CD4-positive, alpha-beta T cell treated with Interferon alpha-2 for 1 hour (primary cell): ENCODE results near the gene TRIM46.
"Not testable (repeated sequence)": the region's sequence is repeated elsewhere in the genome, so short reads cannot be mapped to it uniquely, and the experiment has no call there.

ENCODE experiments used
- DNase-seq, 2 donors: peaks; one replicate each; pipeline ENCODE4 v3.0.0-alpha.2; 2020 to 2022

The TRIM46 gene

GRCh38 chr1:155186794-155187455 lies 13.3 kb downstream of the TRIM46 start:
- DNase-seq, result no peak

DNA sequence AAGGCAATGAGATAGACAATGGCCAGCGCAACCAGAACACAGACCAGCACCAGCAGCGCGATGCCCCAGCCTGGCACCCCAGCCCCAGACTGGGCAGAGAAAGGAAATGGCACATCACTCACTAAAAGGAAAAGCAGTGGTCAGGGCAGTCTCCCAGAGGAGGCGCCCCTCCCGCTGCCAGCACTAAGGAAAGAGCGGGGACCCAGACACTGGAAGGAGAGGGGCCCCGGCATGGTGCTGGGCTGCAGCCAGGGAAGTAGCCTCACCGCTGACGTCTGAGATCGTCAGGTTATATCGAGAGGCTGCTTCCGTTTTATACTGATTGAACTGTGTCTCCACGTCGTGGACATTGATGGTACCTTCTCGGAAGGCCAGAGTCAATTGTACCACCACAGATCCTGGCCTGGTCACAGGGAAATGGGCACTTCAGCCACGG lies 13.8 kb downstream of the TRIM46 start:
- no peak for DNase-seq

DNA sequence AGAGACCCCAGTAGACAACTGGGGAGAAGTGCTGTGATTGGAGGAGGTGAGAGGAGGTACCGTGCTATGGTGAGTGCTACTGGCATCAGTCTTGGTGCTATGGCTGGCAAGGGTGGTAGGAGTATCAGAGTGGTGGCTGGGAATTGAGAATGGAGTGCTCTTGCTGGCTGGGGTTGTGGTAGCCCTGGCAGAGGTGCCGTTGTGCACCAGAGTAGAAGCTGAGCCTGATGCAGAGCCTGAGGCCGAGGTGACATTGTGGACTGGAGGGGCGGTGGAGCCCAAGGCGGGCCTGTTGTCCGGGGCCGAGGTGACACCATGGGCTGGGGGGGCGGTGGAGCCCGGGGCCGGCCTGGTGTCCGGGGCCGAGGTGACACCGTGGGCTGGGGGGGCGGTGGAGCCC lies 14.6 kb downstream of the TRIM46 start:
- DNase-seq, result no peak

GRCh38 chr1:155189926-155190325 lies 16.3 kb downstream of the TRIM46 start:
- DNase-seq, result not testable (repeated sequence)

DNA sequence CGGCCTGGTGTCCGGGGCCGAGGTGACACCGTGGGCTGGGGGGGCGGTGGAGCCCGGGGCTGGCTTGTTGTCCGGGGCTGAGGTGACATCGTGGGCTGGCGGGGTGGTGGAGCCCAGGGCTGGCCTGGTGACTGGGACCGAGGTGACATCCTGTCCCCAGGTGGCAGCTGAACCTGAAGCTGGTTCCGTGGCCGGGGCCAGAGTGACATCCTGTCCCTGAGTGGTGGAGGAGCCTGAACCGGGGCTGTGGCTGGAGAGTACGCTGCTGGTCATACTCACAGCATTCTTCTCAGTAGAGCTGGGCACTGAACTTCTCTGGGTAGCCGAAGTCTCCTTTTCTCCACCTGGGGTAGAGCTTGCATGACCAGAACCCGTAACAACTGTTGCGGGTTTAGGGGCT lies 18.3 kb downstream of the TRIM46 start:
- no peak for DNase-seq

DNA sequence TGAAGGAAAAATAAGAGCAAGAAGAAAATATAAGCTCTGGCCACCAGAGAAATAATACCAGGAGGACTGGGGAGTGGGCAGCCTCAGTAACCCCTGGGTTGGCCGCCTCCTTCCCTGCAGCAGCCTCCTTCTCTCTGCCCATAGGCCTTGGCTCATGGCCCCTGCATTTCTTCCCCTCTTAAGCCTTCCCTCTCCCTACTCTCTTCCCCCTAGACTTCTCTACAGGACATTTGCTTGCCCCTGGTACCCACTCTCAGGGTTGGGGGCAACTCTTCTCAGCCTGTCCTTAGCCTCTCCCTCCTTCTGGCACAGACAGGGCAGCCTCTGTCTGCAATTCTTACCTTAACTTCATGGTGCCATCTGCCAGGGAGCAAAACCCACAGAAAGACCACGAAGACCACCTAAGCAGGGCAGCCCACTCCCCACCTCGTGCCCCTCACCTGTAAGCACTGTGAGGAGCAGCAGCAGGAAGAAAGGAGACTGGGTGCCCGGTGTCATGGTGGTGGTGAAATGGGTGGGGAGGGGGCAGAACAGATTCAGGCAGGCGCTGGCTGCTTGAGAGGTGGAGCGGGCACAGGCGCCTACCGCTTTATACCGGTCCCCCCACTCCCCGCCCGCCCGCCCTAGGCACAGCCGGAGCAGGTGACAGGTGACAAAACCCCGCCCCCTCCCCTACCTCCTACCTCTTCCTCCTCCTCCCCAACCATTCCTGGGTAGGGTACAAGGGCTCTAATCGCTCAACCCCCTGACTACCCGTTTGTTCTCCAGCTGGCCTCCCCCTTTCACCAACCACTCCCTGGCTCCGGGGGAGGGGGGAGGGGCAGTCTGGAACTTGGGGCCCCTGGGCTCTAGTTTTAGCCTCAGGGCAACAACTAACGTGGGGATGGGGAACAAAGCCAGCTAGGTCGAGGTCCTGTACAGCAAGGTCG lies 19.0 kb downstream of the TRIM46 start:
- DNase-seq, result peak; percentile 59 to 74

GRCh38 chr1:155193275-155193990 lies 19.8 kb downstream of the TRIM46 start:
- peak; percentile 84 to 88 for DNase-seq

DNA sequence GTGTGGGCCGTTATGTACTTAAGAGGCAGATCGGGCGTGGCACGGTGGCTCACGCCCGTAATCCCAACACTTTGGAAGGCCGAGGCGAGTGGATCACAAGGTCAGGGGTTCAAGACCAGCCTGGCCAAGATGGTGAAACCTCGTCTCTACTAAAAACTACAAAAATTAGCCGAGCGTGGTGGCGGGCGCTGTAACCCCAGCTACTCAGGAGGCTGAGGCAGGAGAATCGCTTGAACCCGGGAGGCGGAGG lies 20.3 kb downstream of the TRIM46 start:
- not testable (repeated sequence) for DNase-seq

DNA sequence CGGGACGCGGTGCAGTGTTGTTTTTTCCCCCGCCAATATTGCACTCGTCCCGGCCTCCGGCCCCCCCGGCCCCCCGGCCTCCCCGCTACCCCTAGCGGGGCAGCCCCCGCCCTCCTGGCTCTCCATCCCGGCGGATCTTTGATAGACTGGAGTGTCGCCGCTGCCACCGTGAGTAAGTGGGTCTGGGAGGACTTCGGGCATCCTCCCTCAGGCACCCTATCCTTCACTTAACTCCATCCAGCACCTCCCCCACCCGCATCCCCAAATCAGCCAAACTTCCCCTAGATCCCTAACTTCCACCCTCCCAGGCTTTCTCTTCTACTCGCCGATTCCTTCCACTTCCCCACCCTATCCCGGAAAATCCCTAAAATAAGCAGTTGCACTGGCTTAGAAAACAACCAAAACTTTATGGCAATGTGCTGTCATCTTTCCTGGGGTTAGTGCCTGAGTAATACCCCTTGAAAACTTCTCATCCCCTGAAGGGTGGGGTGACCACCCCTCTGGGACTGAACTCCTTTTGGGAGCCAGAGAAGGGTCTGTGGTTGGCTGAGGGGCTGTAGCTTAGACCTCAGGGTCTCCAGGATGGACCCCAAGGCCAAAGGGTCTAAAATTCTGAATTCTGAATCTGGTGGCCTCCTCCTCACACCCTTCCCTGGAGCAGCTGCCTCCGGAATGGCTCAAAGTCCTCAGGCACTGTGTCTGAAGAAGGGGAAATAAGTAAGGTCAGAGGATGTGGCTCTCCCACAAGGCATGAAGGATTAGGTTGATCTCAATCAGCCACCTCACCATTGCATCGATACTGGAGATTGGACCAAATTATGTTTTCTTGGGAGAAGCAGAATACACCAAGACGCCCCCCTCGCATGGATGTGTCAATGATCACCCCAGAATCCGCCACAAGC lies 21.8 kb downstream of the TRIM46 start:
- no peak for DNase-seq

GRCh38 chr1:155196103-155196892 lies 22.6 kb downstream of the TRIM46 start:
- DNase-seq, result no peak

GRCh38 chr1:155196893-155197638 lies 23.4 kb downstream of the TRIM46 start:
- DNase-seq, result no peak

DNA sequence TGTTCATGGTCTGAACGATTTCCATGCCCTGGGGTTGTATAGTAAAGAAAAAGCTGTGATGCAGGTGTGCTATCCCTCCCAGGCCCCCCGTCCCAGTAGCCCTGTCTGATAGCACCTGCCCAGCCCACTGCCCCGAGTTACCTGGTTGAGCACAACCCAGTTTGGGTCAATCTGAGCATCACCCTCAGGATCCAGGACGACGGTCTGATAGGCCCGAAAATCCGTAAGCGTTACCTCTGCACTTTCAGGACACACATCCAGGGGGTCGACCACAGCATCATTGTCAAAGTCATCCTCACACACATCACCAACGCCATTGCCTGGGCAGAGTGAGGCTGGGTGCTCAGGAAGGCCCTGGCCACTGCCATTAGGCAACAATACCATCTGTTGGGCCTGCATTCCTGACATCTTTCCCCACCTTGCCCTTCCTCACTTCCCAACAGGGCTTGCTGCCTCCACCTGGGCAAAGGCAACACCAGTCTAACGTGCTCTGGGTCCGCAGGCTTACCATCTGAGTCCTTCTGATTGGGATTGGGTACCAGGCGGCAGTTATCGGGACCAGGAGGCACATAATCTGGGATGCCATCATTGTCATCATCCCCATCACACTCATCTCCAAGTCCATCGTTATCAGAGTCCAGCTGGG lies 24.4 kb downstream of the TRIM46 start:
- no peak for DNase-seq

GRCh38 chr1:155198547-155198906 lies 24.9 kb downstream of the TRIM46 start:
- DNase-seq, result no peak

DNA sequence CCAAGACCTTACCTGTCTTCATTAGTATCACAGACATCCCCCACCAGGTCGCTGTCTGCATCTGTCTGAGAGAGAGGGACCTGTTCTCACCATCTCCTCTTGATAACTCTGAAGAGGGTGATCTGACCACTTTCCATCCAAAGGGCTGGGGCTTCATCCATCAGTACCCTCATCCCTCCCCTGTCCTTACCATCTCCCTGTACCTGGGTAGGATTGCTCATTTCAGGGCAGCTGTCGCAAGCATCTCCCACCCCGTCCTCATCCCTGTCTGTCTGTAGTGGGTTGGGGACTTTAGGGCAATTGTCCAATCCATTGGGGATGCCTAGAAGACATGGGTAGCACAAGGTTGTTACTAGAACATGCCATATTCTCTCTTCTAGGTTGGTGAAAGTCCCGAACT lies 26.1 kb downstream of the TRIM46 start:
- DNase-seq, result no peak

DNA sequence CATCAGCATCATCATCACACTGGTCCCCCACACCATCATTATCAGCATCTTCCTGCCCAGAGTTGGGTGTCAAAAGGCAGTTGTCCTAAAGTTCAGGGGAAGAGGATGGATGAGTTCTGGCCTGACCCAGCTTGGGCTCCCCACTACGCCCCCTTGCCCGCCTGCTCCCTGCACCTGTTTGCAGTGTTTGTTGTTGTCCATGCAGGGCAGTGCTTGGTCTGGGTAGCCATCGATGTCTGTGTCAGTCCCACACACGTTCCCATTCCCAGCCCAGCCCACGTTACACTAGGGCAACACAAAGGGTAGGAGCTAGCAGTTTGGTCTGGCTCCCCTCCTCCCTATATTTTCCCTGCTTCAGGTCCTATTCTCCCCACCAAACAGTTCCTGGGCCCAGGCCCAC lies 27.3 kb downstream of the TRIM46 start:
- no peak for DNase-seq

DNA sequence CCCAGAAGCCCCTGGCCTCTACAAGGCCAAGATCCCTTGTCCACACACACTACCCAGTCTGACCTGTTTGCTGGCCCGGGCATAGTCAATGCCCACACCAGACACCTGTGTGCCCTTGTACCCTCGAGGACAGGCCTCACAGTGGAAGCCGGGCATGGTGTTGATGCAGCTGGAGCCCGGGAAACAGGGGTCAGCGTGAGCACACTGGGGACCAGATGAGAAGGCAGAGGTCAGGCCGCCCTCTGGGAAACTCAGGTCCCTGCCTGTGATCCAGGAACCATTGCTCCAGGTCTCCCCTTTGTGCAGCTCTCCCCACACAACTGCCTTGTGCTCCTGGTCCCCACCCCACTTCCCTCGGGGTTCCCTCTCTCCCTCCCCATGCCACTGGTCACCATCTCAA lies 28.5 kb downstream of the TRIM46 start:
- DNase-seq, result no peak

- DNase-seq, result no peak
Measured at GRCh38 chr1:155202731-155203515, 29.3 kb downstream of the TRIM46 start.

DNA sequence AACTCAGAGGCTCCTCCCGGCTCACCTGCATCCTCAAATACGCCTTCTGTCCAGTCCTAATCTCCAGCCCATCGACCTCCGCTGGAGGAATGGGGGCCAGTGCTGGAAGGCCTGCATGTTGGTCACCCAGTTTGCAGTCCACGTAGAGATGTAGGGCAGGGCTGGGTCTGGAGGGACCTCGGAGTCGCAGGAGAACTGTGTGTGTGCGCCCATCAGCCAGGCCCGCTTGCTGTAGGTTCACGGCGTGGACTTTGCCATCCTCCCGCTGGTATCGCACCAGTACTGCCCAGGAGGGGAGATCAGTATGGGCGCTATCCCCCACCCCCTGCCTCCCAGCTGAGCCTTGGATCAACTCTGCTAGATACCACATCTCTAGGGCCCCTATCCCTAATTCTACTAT lies 31.4 kb downstream of the TRIM46 start:
- no peak for DNase-seq

GRCh38 chr1:155205969-155206593 lies 32.4 kb downstream of the TRIM46 start:
- DNase-seq, result no peak
